GM12878 (cell line): ENCODE data around the gene LRP5. TPM values are rescaled to one million over a fixed set of nuclear protein-coding genes. Genes with fewer than 3 reads are reported as not detected.
A peak's percentile ranks its signal among the peaks of the same experiment; 100 is the strongest.

Experiments used
- ATAC-seq: fragments of 200-7000 bp; cut with Tn5 transposase; 3 replicates; pipeline ENCODE4 v1.9.1; 2020; ENCODE audit warnings: mild to moderate bottlenecking, moderate library complexity
- BruUV-seq: library from RNA; stranded (reverse); fragments of 400-500 nt; replicated peaks from 2 replicates; lab custom pipeline; 2021; lab: Mats Ljungman, UMichigan
- CTCF ChIA-PET: fragments of 300-600 bp; sonication (Branson Sonifier 250); formaldehyde crosslinking; extraction: SDS; loops from one replicate; lab custom pipeline; 2021; ENCODE audit warnings: inconsistent platforms; lab: Yijun Ruan, JAX
- POLR2A ChIA-PET: fragments of 350-600 bp; formaldehyde crosslinking; extraction: SDS; loops from one replicate; lab custom pipeline; 2021; ENCODE audit warnings: inconsistent platforms; lab: Charles Lee
- RAD21 ChIA-PET: fragments of 300-600 bp; sonication (Branson Sonifier 250); formaldehyde crosslinking; loops from one replicate; lab custom pipeline; 2023; ENCODE audit warnings: antibody characterized with exemption; ENCODE audit not compliant: unreplicated experiment; lab: Charles Lee
- SMC1A ChIA-PET: fragments of 300-600 bp; sonication (Branson Sonifier 250); formaldehyde crosslinking; loops from one replicate; lab custom pipeline; 2023; ENCODE audit not compliant: unreplicated experiment, uncharacterized antibody; lab: Charles Lee
- DNase-seq: peaks from one replicate; pipeline ENCODE4 v3.0.0-alpha.2; 2011; ENCODE audit warnings: low read depth, low spot score
- FAIRE-seq: peaks from 3 replicates; lab custom pipeline; 2011; peaks lifted over from hg19 to GRCh38; lab: Jason Lieb, UNC
- H2AFZ ChIP-seq: 2 replicates; pipeline ENCODE4 v1.6.0; 2011; ENCODE audit warnings: low read depth, low read length, control low read depth; ENCODE audit not compliant: control insufficient read depth
- H3K27ac ChIP-seq: 2 replicates; pipeline ENCODE4 v1.5.1; 2011; ENCODE audit warnings: control low read depth; ENCODE audit not compliant: control insufficient read depth, insufficient read depth
- H3K27me3 ChIP-seq, 2 experiments: replicated peaks in 1 of 2; 2 replicates each; pipeline versions ENCODE4 v1.6.0 to v1.6.1; 2011; ENCODE audit warnings: low read length in 1 of 2; ENCODE audit not compliant: control insufficient read depth in 2 of 2, insufficient read depth in 2 of 2
- H3K36me3 ChIP-seq, 2 experiments: 2 replicates each; pipeline ENCODE4 v1.5.1; 2011; ENCODE audit warnings: low read length in 1 of 2; ENCODE audit not compliant: control insufficient read depth in 2 of 2, insufficient read depth in 2 of 2
- H3K4me1 ChIP-seq: 2 replicates; pipeline ENCODE4 v1.6.1; 2011; ENCODE audit warnings: mild to moderate bottlenecking, low read length, moderate library complexity, mixed read lengths; ENCODE audit not compliant: control insufficient read depth, insufficient read depth
- H3K4me2 ChIP-seq: 2 replicates; pipeline ENCODE4 v1.6.0; 2011; ENCODE audit warnings: control low read depth; ENCODE audit not compliant: control insufficient read depth, insufficient read depth
- H3K4me3 ChIP-seq: fragments of 200-600 bp; sonication (generic); 2 replicates; pipeline ENCODE4 v1.5.1; 2016
- H3K79me2 ChIP-seq: 2 replicates; pipeline ENCODE4 v1.6.0; 2011; ENCODE audit warnings: low read length; ENCODE audit not compliant: control insufficient read depth, insufficient read depth
- H3K9ac ChIP-seq: 2 replicates; pipeline ENCODE4 v1.8.0; 2011; ENCODE audit warnings: low read length, control low read depth, mixed read lengths; ENCODE audit not compliant: control insufficient read depth, insufficient read depth
- H3K9me3 ChIP-seq: replicated peaks from 3 replicates; pipeline ENCODE4 v1.5.1; 2011; ENCODE audit warnings: mild to moderate bottlenecking, low read length; ENCODE audit not compliant: control insufficient read depth, insufficient read depth
- H4K20me1 ChIP-seq: 2 replicates; pipeline ENCODE4 v1.6.0; 2011; ENCODE audit not compliant: control insufficient read depth, insufficient read depth
- BACH1 ChIP-seq: fragments of 450-650 bp; IDR thresholded peaks from 2 replicates; pipeline ENCODE4 v1.6.1; 2017; ENCODE audit warnings: mild to moderate bottlenecking, borderline replicate concordance
- BCL3 ChIP-seq: IDR thresholded peaks from 2 replicates; pipeline ENCODE4 v1.6.1; 2011; ENCODE audit warnings: borderline replicate concordance, low read depth, mild to moderate bottlenecking, moderate library complexity, low read length; ENCODE audit not compliant: insufficient read depth, poor library complexity, severe bottlenecking
- CBX5 ChIP-seq: sonication (generic); IDR thresholded peaks from 2 replicates; pipeline ENCODE4 v1.6.1; 2016; ENCODE audit warnings: low read depth, moderate library complexity, mild to moderate bottlenecking, inconsistent platforms
- EED ChIP-seq: sonication (generic); IDR thresholded peaks from 2 replicates; pipeline ENCODE4 v1.6.1; 2016; ENCODE audit warnings: antibody characterized with exemption, low read depth
- HDGF ChIP-seq: fragments of 450-650 bp; IDR thresholded peaks from 2 replicates; pipeline ENCODE4 v1.6.1; 2016; ENCODE audit warnings: antibody characterized with exemption
- NFIC ChIP-seq: IDR thresholded peaks from 2 replicates; pipeline ENCODE4 v1.6.1; 2012; ENCODE audit warnings: low read depth, mild to moderate bottlenecking, inconsistent platforms, low read length, moderate library complexity
- NFXL1 ChIP-seq: fragments of 450-650 bp; IDR thresholded peaks from 2 replicates; pipeline ENCODE4 v1.6.1; 2017; ENCODE audit warnings: antibody characterized with exemption, mild to moderate bottlenecking, borderline replicate concordance
- SIN3A ChIP-seq: IDR thresholded peaks from 2 replicates; pipeline ENCODE4 v1.6.1; 2012; ENCODE audit warnings: low read depth, low read length, improper control_type of control experiment
- SIX5 ChIP-seq: IDR thresholded peaks from 2 replicates; pipeline ENCODE4 v1.6.1; 2011; ENCODE audit warnings: mild to moderate bottlenecking, low read depth, low read length, moderate library complexity; ENCODE audit not compliant: severe bottlenecking
- USF2 ChIP-seq: IDR thresholded peaks from 2 replicates; pipeline ENCODE4 v1.6.1; 2011; ENCODE audit warnings: low read depth, low read length, improper control_type of control experiment, borderline replicate concordance
- YY1 ChIP-seq: IDR thresholded peaks from 2 replicates; pipeline ENCODE4 v1.6.1; 2011; ENCODE audit warnings: low read depth, mild to moderate bottlenecking, low read length
- ZBTB33 ChIP-seq: fragments of 450-650 bp; IDR thresholded peaks from 2 replicates; pipeline ENCODE4 v1.6.1; 2017; ENCODE audit warnings: mild to moderate bottlenecking
- ZNF207 ChIP-seq: fragments of 450-650 bp; IDR thresholded peaks from 2 replicates; pipeline ENCODE4 v1.6.1; 2014; ENCODE audit warnings: antibody characterized with exemption, mild to moderate bottlenecking, borderline replicate concordance
- ZNF384 ChIP-seq: IDR thresholded peaks from 2 replicates; pipeline ENCODE4 v1.6.1; 2012; ENCODE audit warnings: low read depth, mild to moderate bottlenecking, low read length, improper control_type of control experiment, borderline replicate concordance
- ZSCAN29 ChIP-seq: fragments of 450-650 bp; IDR thresholded peaks from 2 replicates; pipeline ENCODE4 v1.6.1; 2017; ENCODE audit warnings: mild to moderate bottlenecking, moderate library complexity
- WGBS: methylation state at CpG from one replicate; pipeline ENCODE4 v1.1.6; 2016; ENCODE audit warnings: low lambda C conversion rate; ENCODE audit not compliant: insufficient replicate concordance, insufficient coverage; ENCODE audit errors: missing lambda C conversion rate; 5-methylcytosine and 5-hydroxymethylcytosine counted together
- in situ Hi-C: fragments of 300-500 bp; cut with MboI; formaldehyde crosslinking; loops from 9 replicates; pipeline ENCODE4 v1.14.3; 2018; ENCODE audit warnings: mixed read lengths
- intact Hi-C: fragments of 100-400 bp; cut with micrococcal nuclease; formaldehyde crosslinking; loops from one replicate; pipeline ENCODE4 v1.14.2; 2022; ENCODE audit not compliant: unreplicated experiment
- polyA plus RNA-seq, 11 experiments: library from polyadenylated mRNA; depleted of rRNA in 4 of 11; unstranded in 6 of 11; stranded (reverse) in 5 of 11; fragments of >200 nt; fragmentation: Nextera tagmentation in 4 of 11; fragmentation: Illumina TruSeq in 1 of 11; extraction: Ambion mirVana in 4 of 11; extraction: Trizol in 1 of 11; gene quantifications; 1 replicate in 1 of 11; 2 replicates in 10 of 11; pipeline versions ENCODE4 v1.2.1 to v1.2.3, GENCODE V29; 2011 to 2016; ENCODE audit warnings: inconsistent platforms in 2 of 11, missing spikeins in 2 of 11, low read depth in 1 of 11
- total RNA-seq, 4 experiments: library from RNA; depleted of rRNA in 3 of 4; stranded (reverse); fragments of >200 nt in 3 of 4; fragmentation: Illumina TruSeq in 1 of 4; extraction: Trizol in 1 of 4; gene quantifications; 2 replicates each; pipeline versions ENCODE4 v1.2.1 to v1.2.3, GENCODE V29; 2013 to 2021

The LRP5 gene
- total and polyA plus RNA-seq, 10 of the 15 experiments (the other 5 are each of a cell fraction or from before 2014, with no cell fraction given) = 0.37 to 34.0 (median 6.6) TPM

- TF ChIP-seq ZBTB33 = no peak
- TF ChIP-seq SIN3A = no peak
- no peak for TF ChIP-seq ZNF207
- 0 out of 2 replicates have a peak, but pooled peaks have one; percentile 34 for TF ChIP-seq YY1
Observed at GRCh38 chr11:68312117-68312779, at the start of gene LRP5 (continued).

- FAIRE-seq (no peak), ATAC-seq (no peak), DNase-seq (no peak)
- Histone ChIP-seq H2AFZ (no peak overlapping the region), H3K27me3 (no peaks in the 10 kb centered on the region), H3K79me2 (peaks cover 26% of the 10 kb centered on the region), H3K36me3 (peaks cover 18 to 34% of the 10 kb centered on the region in 2 experiments; a peak in 3 of 4 replicates), H3K4me1 (peaks cover 27% of the 10 kb centered on the region), H3K4me3 (no peak overlapping the region), H3K4me2 (no peak overlapping the region), H4K20me1 (no peaks in the 10 kb centered on the region), H3K27ac (no peak overlapping the region), H3K9ac (no peak overlapping the region), H3K9me3 (no peaks in the 10 kb centered on the region)
- over 99% methylated on average over 13 of the region's 13 CpGs for WGBS
- intact Hi-C loops (no loop called here), in situ Hi-C loops (no loop called here)
- no TSS peak for BruUV-seq
- ChIA-PET SMC1A (no interaction called here), RAD21 (interaction anchor here (1.3 kb wide), 1 partner anchor 36 kb away, joined by 9 read pairs; no protein-coding TSS in a partner anchor), CTCF (interaction anchor here (14.0 kb wide), 1 partner anchor 34 kb away, joined by 365 read pairs; no protein-coding TSS in a partner anchor), POLR2A (no interaction called here)
- TF ChIP-seq BCL3 (no peak), HDGF (no peak), ZSCAN29 (no peak), SIX5 (no peak), ZNF207 (no peak), ZNF384 (no peak), NFXL1 (no peak), NFIC (no peak), EED (no peak), BACH1 (no peak), USF2 (no peak), CBX5 (no peak)
Observed at GRCh38 chr11:68263444-68264035, 48.9 kb upstream of the LRP5 start.
